HG03097 (cell line): ENCODE measurements around the gene PCLAF.
"Not testable (repeated sequence)": the region's sequence is repeated elsewhere in the genome, so short reads cannot be mapped to it uniquely, and the experiment has no call there.

ENCODE experiments used
- ATAC-seq: cut with Tn5 transposase; IDR thresholded peaks from one replicate; pipeline ENCODE4 v1.9.1; 2021; ENCODE audit not compliant: unreplicated experiment, low FRiP score

Gene PCLAF

DNA sequence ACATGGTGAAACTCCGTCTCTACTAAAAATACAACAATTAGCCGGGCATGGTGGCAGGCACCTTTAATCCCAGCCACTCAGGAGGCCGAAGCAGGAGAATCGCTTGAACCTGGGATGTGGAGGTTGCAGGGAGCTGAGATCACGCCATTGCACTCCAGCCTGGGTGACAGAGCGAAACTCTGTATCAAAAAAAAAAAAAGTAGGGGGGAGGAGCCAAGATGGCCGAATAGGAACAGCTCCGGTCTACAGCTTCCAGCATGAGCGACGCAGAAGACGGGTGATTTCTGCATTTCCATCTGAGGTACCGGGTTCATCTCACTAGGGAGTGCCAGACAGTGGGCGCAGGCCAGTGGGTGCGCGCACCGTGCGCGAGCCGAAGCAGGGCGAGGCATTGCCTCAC, 54.8 kb downstream of the PCLAF start:
- not testable (repeated sequence) for ATAC-seq

- no peak for ATAC-seq
Measured at GRCh38 chr15:64324165-64324877, 56.9 kb downstream of the PCLAF start.

DNA sequence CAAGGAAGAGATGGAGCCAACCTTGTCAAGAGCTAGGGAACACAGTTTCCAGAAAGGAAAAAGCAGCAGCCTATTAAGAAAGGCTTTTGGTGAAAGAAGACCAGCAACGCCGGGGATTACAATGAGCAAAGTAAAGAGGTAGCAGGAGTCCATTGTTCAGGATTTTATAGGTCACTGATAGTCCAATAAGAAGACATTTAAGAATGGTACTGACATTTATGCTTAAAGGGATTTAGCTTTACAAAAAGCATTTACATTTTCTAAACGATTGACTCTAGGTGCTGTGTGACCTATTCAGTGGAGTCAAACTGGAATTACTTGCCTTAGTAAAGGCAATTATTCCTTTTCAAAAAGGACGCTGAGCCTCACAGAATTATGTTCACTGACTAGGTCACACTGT, 66.0 kb downstream of the PCLAF start:
- ATAC-seq = no peak

GRCh38 chr15:64314456-64314855, 66.8 kb downstream of the PCLAF start:
- ATAC-seq = no peak
